ENCODE measurements around the gene DVL2.

DNA sequence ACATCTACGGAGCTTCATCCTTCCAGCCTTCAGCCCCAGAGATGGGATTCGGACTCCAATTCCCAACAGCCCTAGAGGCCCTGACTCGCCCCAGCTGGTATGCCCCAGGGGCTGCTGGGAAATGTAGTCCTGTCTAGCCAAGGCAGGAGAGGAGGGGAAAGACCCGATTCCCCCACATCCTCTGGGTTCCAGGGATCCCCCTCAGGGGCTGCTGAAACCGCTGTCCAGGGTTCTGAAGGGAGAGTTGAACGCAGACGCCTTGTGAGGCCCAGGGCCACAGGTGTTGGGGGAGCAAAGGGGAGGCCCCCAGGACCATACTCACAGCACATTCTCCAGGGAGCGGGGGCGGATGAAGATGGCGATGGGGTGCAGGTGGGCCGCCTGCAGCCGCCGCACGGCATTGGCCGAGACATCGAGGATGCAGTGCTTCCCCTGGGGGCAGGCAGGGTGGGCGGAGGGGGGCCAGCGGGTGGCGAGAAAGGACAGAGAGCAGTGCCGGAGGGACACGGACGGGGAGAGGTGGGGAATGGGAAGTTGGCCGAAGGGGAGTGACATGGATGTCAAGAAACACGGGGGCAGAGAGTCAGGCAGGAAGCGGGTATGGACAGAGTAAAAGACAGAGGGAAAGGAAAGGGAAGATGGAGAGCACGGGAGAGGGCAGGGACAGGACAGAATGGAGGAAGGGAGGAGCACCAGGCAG lies 42.6 kb downstream of the DVL2 start:
- TF ChIP-seq, protein P1, sequence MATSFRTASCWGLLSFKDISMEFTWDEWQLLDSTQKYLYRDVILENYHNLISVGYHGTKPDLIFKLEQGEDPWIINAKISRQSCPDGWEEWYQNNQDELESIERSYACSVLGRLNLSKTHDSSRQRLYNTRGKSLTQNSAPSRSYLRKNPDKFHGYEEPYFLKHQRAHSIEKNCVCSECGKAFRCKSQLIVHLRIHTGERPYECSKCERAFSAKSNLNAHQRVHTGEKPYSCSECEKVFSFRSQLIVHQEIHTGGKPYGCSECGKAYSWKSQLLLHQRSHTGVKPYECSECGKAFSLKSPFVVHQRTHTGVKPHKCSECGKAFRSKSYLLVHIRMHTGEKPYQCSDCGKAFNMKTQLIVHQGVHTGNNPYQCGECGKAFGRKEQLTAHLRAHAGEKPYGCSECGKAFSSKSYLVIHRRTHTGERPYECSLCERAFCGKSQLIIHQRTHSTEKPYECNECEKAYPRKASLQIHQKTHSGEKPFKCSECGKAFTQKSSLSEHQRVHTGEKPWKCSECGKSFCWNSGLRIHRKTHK (tag by site-specific recombination; IDR thresholded peaks at IDR 0.05) = no peak
- TF ChIP-seq ZNF610 (tag by site-specific recombination; IDR thresholded peaks at IDR 0.05; ENCODE audit: borderline replicate concordance) = no peak
- TF ChIP-seq GLIS2 (tag by site-specific recombination; IDR thresholded peaks at IDR 0.05) = no peak
- no peak for TF ChIP-seq YY1 (tag by site-specific recombination; IDR thresholded peaks at IDR 0.05)
- TF ChIP-seq, protein P2, sequence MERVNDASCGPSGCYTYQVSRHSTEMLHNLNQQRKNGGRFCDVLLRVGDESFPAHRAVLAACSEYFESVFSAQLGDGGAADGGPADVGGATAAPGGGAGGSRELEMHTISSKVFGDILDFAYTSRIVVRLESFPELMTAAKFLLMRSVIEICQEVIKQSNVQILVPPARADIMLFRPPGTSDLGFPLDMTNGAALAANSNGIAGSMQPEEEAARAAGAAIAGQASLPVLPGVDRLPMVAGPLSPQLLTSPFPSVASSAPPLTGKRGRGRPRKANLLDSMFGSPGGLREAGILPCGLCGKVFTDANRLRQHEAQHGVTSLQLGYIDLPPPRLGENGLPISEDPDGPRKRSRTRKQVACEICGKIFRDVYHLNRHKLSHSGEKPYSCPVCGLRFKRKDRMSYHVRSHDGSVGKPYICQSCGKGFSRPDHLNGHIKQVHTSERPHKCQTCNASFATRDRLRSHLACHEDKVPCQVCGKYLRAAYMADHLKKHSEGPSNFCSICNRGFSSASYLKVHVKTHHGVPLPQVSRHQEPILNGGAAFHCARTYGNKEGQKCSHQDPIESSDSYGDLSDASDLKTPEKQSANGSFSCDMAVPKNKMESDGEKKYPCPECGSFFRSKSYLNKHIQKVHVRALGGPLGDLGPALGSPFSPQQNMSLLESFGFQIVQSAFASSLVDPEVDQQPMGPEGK (tag by site-specific recombination; IDR thresholded peaks at IDR 0.05) = peak; percentile 18; the same call in 1 of the 2 replicates
- TF ChIP-seq, protein P3, sequence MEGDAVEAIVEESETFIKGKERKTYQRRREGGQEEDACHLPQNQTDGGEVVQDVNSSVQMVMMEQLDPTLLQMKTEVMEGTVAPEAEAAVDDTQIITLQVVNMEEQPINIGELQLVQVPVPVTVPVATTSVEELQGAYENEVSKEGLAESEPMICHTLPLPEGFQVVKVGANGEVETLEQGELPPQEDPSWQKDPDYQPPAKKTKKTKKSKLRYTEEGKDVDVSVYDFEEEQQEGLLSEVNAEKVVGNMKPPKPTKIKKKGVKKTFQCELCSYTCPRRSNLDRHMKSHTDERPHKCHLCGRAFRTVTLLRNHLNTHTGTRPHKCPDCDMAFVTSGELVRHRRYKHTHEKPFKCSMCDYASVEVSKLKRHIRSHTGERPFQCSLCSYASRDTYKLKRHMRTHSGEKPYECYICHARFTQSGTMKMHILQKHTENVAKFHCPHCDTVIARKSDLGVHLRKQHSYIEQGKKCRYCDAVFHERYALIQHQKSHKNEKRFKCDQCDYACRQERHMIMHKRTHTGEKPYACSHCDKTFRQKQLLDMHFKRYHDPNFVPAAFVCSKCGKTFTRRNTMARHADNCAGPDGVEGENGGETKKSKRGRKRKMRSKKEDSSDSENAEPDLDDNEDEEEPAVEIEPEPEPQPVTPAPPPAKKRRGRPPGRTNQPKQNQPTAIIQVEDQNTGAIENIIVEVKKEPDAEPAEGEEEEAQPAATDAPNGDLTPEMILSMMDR (tag by site-specific recombination; IDR thresholded peaks at IDR 0.05) = no peak

Data from HEK293 (cell line).